ENCODE measurements around the gene F5.

GRCh38 chr1:169563650-169564049 lies 22.6 kb downstream of the F5 start:
- no peak for TF ChIP-seq POLR2AphosphoS5 (IDR thresholded peaks at IDR 0.05; ENCODE audit: borderline replicate concordance, low read depth, low read length)
- TF ChIP-seq EZH2 (IDR thresholded peaks at IDR 0.05), result no peak
- TF ChIP-seq FOXP2 (optimal IDR thresholded peaks at IDR 0.05; ENCODE audit: control extremely low read depth, extremely low read length, insufficient read depth), result no peak
